ENCODE measurements around the gene ATP11C.

Gene ATP11C

GRCh38 chrX:139692908-139693307 is 239.9 kb downstream of the ATP11C start:
- H3K4me3 ChIP-seq (ENCODE audit: low read depth, low read length), result no peak overlapping the region
- H3K9me3 ChIP-seq (ENCODE audit: insufficient read depth, low read depth, low read length), result no peaks in the 10 kb centered on the region
- H4K8ac ChIP-seq (ENCODE audit: low read depth, low read length), result no peak overlapping the region
- H2BK120ac ChIP-seq (ENCODE audit: insufficient read depth, low read length, poor library complexity), result no peak overlapping the region
- no peaks in the 10 kb centered on the region for H3K36me3 ChIP-seq (ENCODE audit: control insufficient read depth in 1 of 2, insufficient read depth in 2 of 2, low read length in 2 of 2)
- no peaks in the 10 kb centered on the region for H3K79me1 ChIP-seq (ENCODE audit: low read length)
- H3K23ac ChIP-seq (ENCODE audit: low read length), result no peak overlapping the region
- no peak overlapping the region for H4K12ac ChIP-seq (ENCODE audit: low read depth, low read length)
- peaks cover 5% of the 10 kb centered on the region for H3K27me3 ChIP-seq (ENCODE audit: insufficient read depth, low read length)
- no peak overlapping the region for H3K9ac ChIP-seq (ENCODE audit: low read length)
- H3K4me1 ChIP-seq (ENCODE audit: control insufficient read depth in 1 of 2, insufficient read depth in 2 of 2, low read length in 2 of 2), result peaks cover 4 to 5% of the 10 kb centered on the region in 2 experiments
- H4K91ac ChIP-seq (ENCODE audit: low read depth, low read length), result no peak overlapping the region
- DNase-seq, result no peak
- no peak overlapping the region for H3K18ac ChIP-seq (ENCODE audit: low read length)
- no peak overlapping the region for H2AK5ac ChIP-seq (ENCODE audit: low read length)
- H2BK5ac ChIP-seq (ENCODE audit: low read depth, low read length, poor library complexity), result no peak overlapping the region
- no peak overlapping the region for H3K4ac ChIP-seq (ENCODE audit: low read depth, low read length)
- no peaks in the 10 kb centered on the region for H3K79me2 ChIP-seq (ENCODE audit: control insufficient read depth, insufficient read depth, low read length, poor library complexity)
- no CpG with 5 or more reads among the region's 8 CpGs for WGBS (ENCODE audit: extremely low coverage, insufficient coverage, insufficient read length)
- H2BK12ac ChIP-seq (ENCODE audit: low read length), result no peak overlapping the region
- H2AFZ ChIP-seq (ENCODE audit: insufficient read depth, low read length, poor library complexity), result no peak overlapping the region
- no peak overlapping the region for H3K27ac ChIP-seq (ENCODE audit: low read depth, low read length)
- H3K14ac ChIP-seq (ENCODE audit: low read length), result no peak overlapping the region
- no peak overlapping the region for H3K4me2 ChIP-seq (ENCODE audit: low read length)

- H3K36me3 ChIP-seq (ENCODE audit: control insufficient read depth in 1 of 2, insufficient read depth in 2 of 2, low read length in 2 of 2), result no peaks in the 10 kb centered on the region
- no peak overlapping the region for H3K4me3 ChIP-seq (ENCODE audit: low read depth, low read length)
- H3K9me3 ChIP-seq (ENCODE audit: insufficient read depth, low read depth, low read length), result no peaks in the 10 kb centered on the region
- H2BK12ac ChIP-seq (ENCODE audit: low read length), result no peak overlapping the region
- no peak overlapping the region for H4K12ac ChIP-seq (ENCODE audit: low read depth, low read length)
- H3K4ac ChIP-seq (ENCODE audit: low read depth, low read length), result no peak overlapping the region
- H3K18ac ChIP-seq (ENCODE audit: low read length), result no peak overlapping the region
- no CpG with 5 or more reads among the region's 11 CpGs for WGBS (ENCODE audit: extremely low coverage, insufficient coverage, insufficient read length)
- H3K27me3 ChIP-seq (ENCODE audit: insufficient read depth, low read length), result peaks cover 5% of the 10 kb centered on the region
- no peak overlapping the region for H3K14ac ChIP-seq (ENCODE audit: low read length)
- no peak overlapping the region for H3K9ac ChIP-seq (ENCODE audit: low read length)
- no peak overlapping the region for H2AK5ac ChIP-seq (ENCODE audit: low read length)
- H3K79me2 ChIP-seq (ENCODE audit: control insufficient read depth, insufficient read depth, low read length, poor library complexity), result no peaks in the 10 kb centered on the region
- peak overlapping the region; percentile 99 for H3K4me2 ChIP-seq (ENCODE audit: low read length)
- H2BK5ac ChIP-seq (ENCODE audit: low read depth, low read length, poor library complexity), result no peak overlapping the region
- no peak overlapping the region for H4K91ac ChIP-seq (ENCODE audit: low read depth, low read length)
- no peak for DNase-seq
- no peak overlapping the region for H3K23ac ChIP-seq (ENCODE audit: low read length)
- no peak overlapping the region for H3K27ac ChIP-seq (ENCODE audit: low read depth, low read length)
- no peak overlapping the region for H2BK120ac ChIP-seq (ENCODE audit: insufficient read depth, low read length, poor library complexity)
- no peak overlapping the region for H2AFZ ChIP-seq (ENCODE audit: insufficient read depth, low read length, poor library complexity)
- peaks cover 4 to 5% of the 10 kb centered on the region in 2 experiments for H3K4me1 ChIP-seq (ENCODE audit: control insufficient read depth in 1 of 2, insufficient read depth in 2 of 2, low read length in 2 of 2)
- no peaks in the 10 kb centered on the region for H3K79me1 ChIP-seq (ENCODE audit: low read length)
- no peak overlapping the region for H4K8ac ChIP-seq (ENCODE audit: low read depth, low read length)
These were observed 240.4 kb downstream of the ATP11C start for GRCh38 chrX:139692506-139692849.

- no peaks in the 10 kb centered on the region for H3K9me3 ChIP-seq (ENCODE audit: insufficient read depth, low read depth, low read length)
- H2BK120ac ChIP-seq (ENCODE audit: insufficient read depth, low read length, poor library complexity), result no peak overlapping the region
- H2BK5ac ChIP-seq (ENCODE audit: low read depth, low read length, poor library complexity), result no peak overlapping the region
- H4K12ac ChIP-seq (ENCODE audit: low read depth, low read length), result no peak overlapping the region
- H3K4ac ChIP-seq (ENCODE audit: low read depth, low read length), result no peak overlapping the region
- H3K4me1 ChIP-seq (ENCODE audit: control insufficient read depth in 1 of 2, insufficient read depth in 2 of 2, low read length in 2 of 2), result peaks cover 4 to 5% of the 10 kb centered on the region in 2 experiments
- DNase-seq, result no peak
- no peak overlapping the region for H4K8ac ChIP-seq (ENCODE audit: low read depth, low read length)
- H4K91ac ChIP-seq (ENCODE audit: low read depth, low read length), result no peak overlapping the region
- no peak overlapping the region for H3K27ac ChIP-seq (ENCODE audit: low read depth, low read length)
- H3K36me3 ChIP-seq (ENCODE audit: control insufficient read depth in 1 of 2, insufficient read depth in 2 of 2, low read length in 2 of 2), result no peaks in the 10 kb centered on the region
- peak overlapping the region; percentile 59 for H3K4me3 ChIP-seq (ENCODE audit: low read depth, low read length)
- H2AK5ac ChIP-seq (ENCODE audit: low read length), result no peak overlapping the region
- no peak overlapping the region for H3K18ac ChIP-seq (ENCODE audit: low read length)
- WGBS (ENCODE audit: extremely low coverage, insufficient coverage, insufficient read length), result no CpG with 5 or more reads among the region's 52 CpGs
- H3K14ac ChIP-seq (ENCODE audit: low read length), result no peak overlapping the region
- no peak overlapping the region for H2BK12ac ChIP-seq (ENCODE audit: low read length)
- H3K9ac ChIP-seq (ENCODE audit: low read length), result no peak overlapping the region
- no peaks in the 10 kb centered on the region for H3K79me1 ChIP-seq (ENCODE audit: low read length)
- no peak overlapping the region for H2AFZ ChIP-seq (ENCODE audit: insufficient read depth, low read length, poor library complexity)
- no peaks in the 10 kb centered on the region for H3K79me2 ChIP-seq (ENCODE audit: control insufficient read depth, insufficient read depth, low read length, poor library complexity)
- H3K27me3 ChIP-seq (ENCODE audit: insufficient read depth, low read length), result peaks cover 5% of the 10 kb centered on the region
- H3K4me2 ChIP-seq (ENCODE audit: low read length), result peak overlapping the region; percentile 99
- no peak overlapping the region for H3K23ac ChIP-seq (ENCODE audit: low read length)
These were observed 240.9 kb downstream of the ATP11C start for GRCh38 chrX:139691843-139692505.

- Histone ChIP-seq H3K23ac (ENCODE audit: low read length) (no peak overlapping the region), H2BK12ac (ENCODE audit: low read length) (no peak overlapping the region), H3K9ac (ENCODE audit: low read length) (no peak overlapping the region), H3K4ac (ENCODE audit: low read depth, low read length) (no peak overlapping the region), H2AK5ac (ENCODE audit: low read length) (no peak overlapping the region), H4K8ac (ENCODE audit: low read depth, low read length) (no peak overlapping the region), H3K79me1 (ENCODE audit: low read length) (no peaks in the 10 kb centered on the region), H4K91ac (ENCODE audit: low read depth, low read length) (no peak overlapping the region), H3K27ac (ENCODE audit: low read depth, low read length) (no peak overlapping the region), H3K79me2 (ENCODE audit: control insufficient read depth, insufficient read depth, low read length, poor library complexity) (no peaks in the 10 kb centered on the region), H3K4me3 (ENCODE audit: low read depth, low read length) (peak overlapping the region; percentile 59), H3K18ac (ENCODE audit: low read length) (no peak overlapping the region), H3K36me3 (ENCODE audit: control insufficient read depth in 1 of 2, insufficient read depth in 2 of 2, low read length in 2 of 2) (no peaks in the 10 kb centered on the region), H3K9me3 (ENCODE audit: insufficient read depth, low read depth, low read length) (no peaks in the 10 kb centered on the region), H3K14ac (ENCODE audit: low read length) (no peak overlapping the region), H3K27me3 (ENCODE audit: insufficient read depth, low read length) (peaks cover 5% of the 10 kb centered on the region), H2BK120ac (ENCODE audit: insufficient read depth, low read length, poor library complexity) (no peak overlapping the region), H2BK5ac (ENCODE audit: low read depth, low read length, poor library complexity) (no peak overlapping the region), H3K4me1 (ENCODE audit: control insufficient read depth in 1 of 2, insufficient read depth in 2 of 2, low read length in 2 of 2) (peaks cover 4 to 5% of the 10 kb centered on the region in 2 experiments), H3K4me2 (ENCODE audit: low read length) (peak overlapping the region; percentile 99), H4K12ac (ENCODE audit: low read depth, low read length) (peak overlapping the region; percentile 26), H2AFZ (ENCODE audit: insufficient read depth, low read length, poor library complexity) (no peak overlapping the region)
- no peak for DNase-seq
- no CpG with 5 or more reads among the region's 23 CpGs for WGBS (ENCODE audit: extremely low coverage, insufficient coverage, insufficient read length)
These were observed 241.4 kb downstream of the ATP11C start for GRCh38 chrX:139691493-139691842.
